Endothelial cell of umbilical vein (primary cell): ENCODE results near the gene CLIP1. TPM values are rescaled to one million over a fixed set of nuclear protein-coding genes. Genes with fewer than 3 reads are reported as not detected.

Source experiments
- BruUV-seq: library from RNA; stranded (reverse); fragments of 400-500 nt; replicated peaks from 2 replicates; lab custom pipeline; 2021; lab: Mats Ljungman, UMichigan
- CTCF ChIA-PET: fragments of 300-600, 350-600 bp; sonication (Branson Sonifier 250); formaldehyde crosslinking; loops from one replicate; lab custom pipeline; 2021; ENCODE audit warnings: antibody characterized with exemption, inconsistent platforms; lab: Charles Lee
- POLR2A ChIA-PET: fragments of 300-600, 350-600 bp; sonication (Branson Sonifier 250); formaldehyde crosslinking; loops from one replicate; lab custom pipeline; 2021; ENCODE audit warnings: antibody characterized with exemption, inconsistent platforms; lab: Charles Lee
- DNase-seq: peaks from one replicate; pipeline ENCODE4 v3.0.0-alpha.2; 2011; ENCODE audit warnings: low read depth, low spot score
- FAIRE-seq: peaks from 2 replicates; lab custom pipeline; 2011; peaks lifted over from hg19 to GRCh38; lab: Jason Lieb, UNC
- H2AFZ ChIP-seq: 2 replicates; pipeline ENCODE4 v1.6.0; 2012; ENCODE audit warnings: low read depth, low read length, control low read depth, inconsistent platforms
- H3K27ac ChIP-seq: 2 replicates; pipeline ENCODE4 v1.5.1; 2011; ENCODE audit warnings: low read depth, mild to moderate bottlenecking, control low read depth, low read length, moderate library complexity; ENCODE audit not compliant: insufficient read depth
- H3K27me3 ChIP-seq, 2 experiments: 2 replicates each; pipeline versions ENCODE4 v1.6.0 to v1.6.1; 2011; ENCODE audit warnings: low read length in 2 of 2, mixed read lengths in 1 of 2; ENCODE audit not compliant: control insufficient read depth in 2 of 2, insufficient read depth in 2 of 2
- H3K36me3 ChIP-seq, 2 experiments: 2 replicates in 1 of 2; 3 replicates in 1 of 2; pipeline ENCODE4 v1.5.1; 2011; ENCODE audit warnings: low read length in 2 of 2, mild to moderate bottlenecking in 1 of 2, moderate library complexity in 1 of 2; ENCODE audit not compliant: control insufficient read depth in 2 of 2, insufficient read depth in 2 of 2; ENCODE audit errors: extremely low read depth in 1 of 2
- H3K4me1 ChIP-seq: 3 replicates; pipeline ENCODE4 v1.5.1; 2011; ENCODE audit warnings: mild to moderate bottlenecking, low read length; ENCODE audit not compliant: control insufficient read depth, insufficient read depth; ENCODE audit errors: extremely low read depth
- H3K4me2 ChIP-seq: 2 replicates; pipeline ENCODE4 v1.6.1; 2011; ENCODE audit warnings: low read length, control low read depth, mixed read lengths; ENCODE audit not compliant: insufficient read depth
- H3K4me3 ChIP-seq, 3 experiments: fragments of 200-600 bp in 1 of 3; sonication (generic), shearing (Covaris generic) in 1 of 3; replicated peaks in 1 of 3; 2 replicates each; pipeline ENCODE4 v1.5.1; 2011 to 2016; ENCODE audit warnings: control low read depth in 3 of 3, low read length in 3 of 3, mild to moderate bottlenecking in 2 of 3, inconsistent platforms in 1 of 3, low read depth in 1 of 3, moderate library complexity in 1 of 3; ENCODE audit not compliant: insufficient read depth in 1 of 3
- H3K79me2 ChIP-seq: 2 replicates; pipeline ENCODE4 v1.6.0; 2012; ENCODE audit warnings: low read length, inconsistent platforms; ENCODE audit not compliant: control insufficient read depth, insufficient read depth
- H3K9ac ChIP-seq: replicated peaks from 2 replicates; pipeline ENCODE3; 2011; ENCODE audit warnings: low read length, control low read depth; ENCODE audit not compliant: insufficient read depth; ENCODE audit errors: extremely low read depth
- H3K9me1 ChIP-seq: replicated peaks from 3 replicates; pipeline ENCODE4 v1.6.0; 2011; ENCODE audit warnings: mild to moderate bottlenecking, low read length; ENCODE audit not compliant: control insufficient read depth, insufficient read depth; ENCODE audit errors: extremely low read depth
- H3K9me3 ChIP-seq: replicated peaks from 2 replicates; pipeline ENCODE4 v1.5.1; 2012; ENCODE audit warnings: low read length, inconsistent platforms; ENCODE audit not compliant: control insufficient read depth, insufficient read depth
- H4K20me1 ChIP-seq: replicated peaks from 2 replicates; pipeline ENCODE3; 2011; ENCODE audit warnings: mild to moderate bottlenecking, low read length; ENCODE audit not compliant: control insufficient read depth, insufficient read depth; ENCODE audit errors: extremely low read depth
- EZH2 ChIP-seq: IDR thresholded peaks from 2 replicates; pipeline ENCODE4 v1.6.1; 2012; ENCODE audit warnings: borderline replicate concordance, low read depth, mild to moderate bottlenecking, moderate library complexity, low read length, inconsistent platforms; ENCODE audit not compliant: severe bottlenecking
- FOS ChIP-seq: IDR thresholded peaks from 2 replicates; pipeline ENCODE4 v1.6.1; 2011; ENCODE audit warnings: mild to moderate bottlenecking, low read length, moderate library complexity, borderline replicate concordance; ENCODE audit not compliant: insufficient read depth
- JUN ChIP-seq: IDR thresholded peaks from 2 replicates; pipeline ENCODE4 v1.6.1; 2011; ENCODE audit warnings: borderline replicate concordance, low read depth; ENCODE audit not compliant: insufficient read length, insufficient read depth
- MAX ChIP-seq: IDR thresholded peaks from 2 replicates; pipeline ENCODE4 v1.6.1; 2011; ENCODE audit not compliant: insufficient read depth, insufficient read length
- POLR2A ChIP-seq: IDR thresholded peaks from 2 replicates; pipeline ENCODE4 v1.6.1; 2012; ENCODE audit warnings: low read depth, mild to moderate bottlenecking, control low read depth, low read length
- dilution Hi-C: fragments of 300-500 bp; cut with MboI; formaldehyde crosslinking; loops from one replicate; pipeline ENCODE4 v1.15.0; 2019; ENCODE audit warnings: low sequenced_read_pairs; ENCODE audit not compliant: extremely low pct_ligation_motif_present
- intact Hi-C: fragments of 100-400 bp; cut with micrococcal nuclease; formaldehyde crosslinking; loops from one replicate; pipeline ENCODE4 v1.10.0; 2022
- polyA plus RNA-seq, 4 experiments: library from polyadenylated mRNA; depleted of rRNA in 3 of 4; stranded (reverse) in 3 of 4; unstranded in 1 of 4; fragments of >200 nt; gene quantifications; 2 replicates each; pipeline versions ENCODE4 v1.2.1 to v1.2.3, GENCODE V29; 2011 to 2012; ENCODE audit warnings: missing spikeins in 1 of 4
- total RNA-seq: library from RNA; stranded (reverse); gene quantifications from 2 replicates; pipeline ENCODE4 v1.2.3, GENCODE V29; 2021
- TF ChIP-seq, protein P1 (sequence below), 2 donors: IDR thresholded peaks; 1 replicate in 1 of 2; 2 replicates in 1 of 2; pipeline ENCODE4 v1.5.1; 2011; ENCODE audit warnings: low read length in 2 of 2, mild to moderate bottlenecking in 2 of 2, moderate library complexity in 2 of 2, control low read depth in 1 of 2, inconsistent platforms in 1 of 2, low read depth in 1 of 2; ENCODE audit not compliant: insufficient read depth in 1 of 2; ENCODE audit errors: extremely low read depth in 1 of 2

Gene CLIP1
- total and polyA plus RNA-seq, 2 donors (not counting 3 experiments of a cell fraction or from before 2014, with no cell fraction given) = 56.5 to 84.3 TPM

DNA sequence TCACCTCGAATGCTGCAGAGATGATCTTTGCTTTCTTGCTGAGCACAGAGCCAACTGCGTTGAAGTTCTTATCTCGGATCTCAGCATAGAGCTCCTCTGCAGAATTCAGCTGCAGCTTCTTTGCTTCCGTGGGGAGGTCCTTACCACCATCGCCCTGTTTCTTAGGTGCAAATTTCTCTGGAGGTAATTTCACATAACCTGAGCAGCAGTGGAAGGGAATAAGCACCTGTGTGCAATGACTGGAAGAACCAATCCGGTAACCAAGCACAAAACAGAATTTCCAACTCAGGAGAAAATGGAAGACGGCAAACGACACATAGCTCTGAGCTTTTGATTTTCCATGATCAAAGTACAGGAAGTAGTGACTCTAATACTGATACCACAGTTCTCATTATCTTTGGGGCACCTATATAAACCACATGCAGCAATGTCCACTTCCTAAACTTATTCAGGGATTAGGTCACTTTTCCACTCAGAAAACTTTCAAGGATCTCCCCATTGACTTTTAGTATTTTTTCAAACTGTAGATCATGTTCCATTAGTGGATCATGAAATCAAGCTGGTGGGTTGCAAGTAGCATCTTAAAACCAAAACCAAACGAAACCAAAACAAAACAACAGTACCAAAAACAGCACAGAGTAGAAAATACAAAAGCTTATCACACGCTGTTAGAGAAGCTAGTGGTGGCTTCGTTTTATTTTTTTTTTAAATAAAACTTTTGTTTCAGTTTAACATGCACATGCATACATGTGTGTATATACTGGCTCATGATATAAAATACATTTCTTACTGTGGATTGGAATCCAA lies 177.7 kb downstream of the CLIP1 start:
- H3K4me1 ChIP-seq = no peaks in the 10 kb centered on the region
- no peaks in the 10 kb centered on the region for H4K20me1 ChIP-seq
- no peaks in the 10 kb centered on the region for H3K79me2 ChIP-seq
- H3K9me1 ChIP-seq = no peaks in the 10 kb centered on the region
- no peak overlapping the region for H3K4me2 ChIP-seq
- no peak overlapping the region for H2AFZ ChIP-seq
- no peak overlapping the region for H3K27ac ChIP-seq
- H3K36me3 ChIP-seq = peaks cover 0 to 8% of the 10 kb centered on the region in 2 experiments
- DNase-seq (no peak), FAIRE-seq (no peak)
- H3K27me3 ChIP-seq = no peaks in the 10 kb centered on the region
- no peak overlapping the region for H3K9ac ChIP-seq
- dilution Hi-C loops = no loop called here
- ChIA-PET CTCF (interaction anchor here (0.5 to 1.3 kb wide), 2 partner anchors 33 to 174 kb away, joined by 3 to 5 read pairs; no protein-coding TSS in a partner anchor), POLR2A (no interaction called here)
- H3K4me3 ChIP-seq = no peak overlapping the region
- BruUV-seq = no TSS peak
- intact Hi-C loops = no loop called here
- TF ChIP-seq JUN (no peak), EZH2 (no peak), POLR2A (no peak), FOS (no peak), MAX (no peak)
- TF ChIP-seq, protein P1, sequence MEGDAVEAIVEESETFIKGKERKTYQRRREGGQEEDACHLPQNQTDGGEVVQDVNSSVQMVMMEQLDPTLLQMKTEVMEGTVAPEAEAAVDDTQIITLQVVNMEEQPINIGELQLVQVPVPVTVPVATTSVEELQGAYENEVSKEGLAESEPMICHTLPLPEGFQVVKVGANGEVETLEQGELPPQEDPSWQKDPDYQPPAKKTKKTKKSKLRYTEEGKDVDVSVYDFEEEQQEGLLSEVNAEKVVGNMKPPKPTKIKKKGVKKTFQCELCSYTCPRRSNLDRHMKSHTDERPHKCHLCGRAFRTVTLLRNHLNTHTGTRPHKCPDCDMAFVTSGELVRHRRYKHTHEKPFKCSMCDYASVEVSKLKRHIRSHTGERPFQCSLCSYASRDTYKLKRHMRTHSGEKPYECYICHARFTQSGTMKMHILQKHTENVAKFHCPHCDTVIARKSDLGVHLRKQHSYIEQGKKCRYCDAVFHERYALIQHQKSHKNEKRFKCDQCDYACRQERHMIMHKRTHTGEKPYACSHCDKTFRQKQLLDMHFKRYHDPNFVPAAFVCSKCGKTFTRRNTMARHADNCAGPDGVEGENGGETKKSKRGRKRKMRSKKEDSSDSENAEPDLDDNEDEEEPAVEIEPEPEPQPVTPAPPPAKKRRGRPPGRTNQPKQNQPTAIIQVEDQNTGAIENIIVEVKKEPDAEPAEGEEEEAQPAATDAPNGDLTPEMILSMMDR (IDR thresholded peaks at IDR 0.05; ENCODE audit: extremely low read depth in 1 of 2, insufficient read depth in 1 of 2, low read depth in 1 of 2, low read length in 2 of 2) = no peak
- no peaks in the 10 kb centered on the region for H3K9me3 ChIP-seq
